ENCODE data around the gene HRH2.

HRH2 gene

GRCh38 chr5:175690025-175690424 lies 32.2 kb downstream of the HRH2 start:
- no peak overlapping the region for H3K4me3 ChIP-seq (ENCODE audit: low read depth, low read length)
- DNase-seq (ENCODE audit: low read depth): no peak
- TF ChIP-seq CTCF (IDR thresholded peaks at IDR 0.05; ENCODE audit: control insufficient read depth, extremely low read depth, insufficient read depth): no peak

GRCh38 chr5:175690586-175690985 lies 32.7 kb downstream of the HRH2 start:
- H3K4me3 ChIP-seq (ENCODE audit: low read depth, low read length): no peak overlapping the region
- TF ChIP-seq CTCF (IDR thresholded peaks at IDR 0.05; ENCODE audit: control insufficient read depth, extremely low read depth, insufficient read depth): no peak
- no peak for DNase-seq (ENCODE audit: low read depth)

- no peak for TF ChIP-seq CTCF (IDR thresholded peaks at IDR 0.05; ENCODE audit: control insufficient read depth, extremely low read depth, insufficient read depth)
- no peak overlapping the region for H3K4me3 ChIP-seq (ENCODE audit: low read depth, low read length)
- DNase-seq (ENCODE audit: low read depth): no peak
Observed at GRCh38 chr5:175691761-175692160, 33.9 kb downstream of the HRH2 start.

- H3K4me3 ChIP-seq (ENCODE audit: low read depth, low read length): no peak overlapping the region
- TF ChIP-seq CTCF (IDR thresholded peaks at IDR 0.05; ENCODE audit: control insufficient read depth, extremely low read depth, insufficient read depth): no peak
- DNase-seq (ENCODE audit: low read depth): no peak
Observed at GRCh38 chr5:175692235-175692995, 34.5 kb downstream of the HRH2 start.

- DNase-seq (ENCODE audit: low read depth): no peak
- H3K4me3 ChIP-seq (ENCODE audit: low read depth, low read length): no peak overlapping the region
- TF ChIP-seq CTCF (IDR thresholded peaks at IDR 0.05; ENCODE audit: control insufficient read depth, extremely low read depth, insufficient read depth): no peak
Observed at GRCh38 chr5:175692996-175693710, 35.3 kb downstream of the HRH2 start.

- H3K4me3 ChIP-seq (ENCODE audit: low read depth, low read length): no peak overlapping the region
- no peak for TF ChIP-seq CTCF (IDR thresholded peaks at IDR 0.05; ENCODE audit: control insufficient read depth, extremely low read depth, insufficient read depth)
Observed at GRCh38 chr5:175693741-175694140, 35.9 kb downstream of the HRH2 start.

More at GRCh38 chr5:175693741-175694140, 35.9 kb downstream of the HRH2 start:
- no peak for DNase-seq (ENCODE audit: low read depth)

All from LNCaP clone FGC (cell line).